Measurements from ENCODE around the gene RBM19. TPM values are rescaled to one million over a fixed set of nuclear protein-coding genes. Genes with fewer than 3 reads are reported as not detected.

The RBM19 gene
- total and polyA plus RNA-seq, 9 donors, result 11.6 to 44.0 (median 33.9) TPM

DNA sequence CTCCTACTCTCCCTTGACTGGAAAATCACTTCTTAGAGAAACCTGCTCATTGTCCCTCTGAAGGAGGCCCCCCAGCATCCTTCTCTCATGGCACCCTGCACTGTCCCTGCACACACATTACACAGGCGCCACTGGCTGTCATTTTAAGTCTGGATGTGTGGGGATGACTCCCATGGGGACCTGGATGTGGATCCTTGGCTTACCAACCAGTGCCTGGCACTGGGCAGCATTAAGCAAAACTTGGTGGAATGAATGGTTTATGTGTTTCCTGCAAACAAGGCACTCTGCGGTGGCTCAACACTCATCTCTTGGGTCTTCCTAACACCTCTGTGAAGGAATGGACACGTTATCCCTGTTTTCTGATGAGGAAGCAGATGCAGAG lies 162.4 kb downstream of the RBM19 start:
- Histone ChIP-seq H3K4me3 (no peak overlapping the region), H3K27me3 (no peaks in the 10 kb centered on the region), H3K9me3 (no peaks in the 10 kb centered on the region), H3K4me1 (ENCODE audit: insufficient read depth) (no peaks in the 10 kb centered on the region), H3K27ac (no peak overlapping the region), H3K36me3 (no peaks in the 10 kb centered on the region)
- no peak for DNase-seq
- TF ChIP-seq POLR2A (IDR thresholded peaks at IDR 0.05) (no peak), EP300 (IDR thresholded peaks at IDR 0.05) (no peak)
- TF ChIP-seq, protein P1, sequence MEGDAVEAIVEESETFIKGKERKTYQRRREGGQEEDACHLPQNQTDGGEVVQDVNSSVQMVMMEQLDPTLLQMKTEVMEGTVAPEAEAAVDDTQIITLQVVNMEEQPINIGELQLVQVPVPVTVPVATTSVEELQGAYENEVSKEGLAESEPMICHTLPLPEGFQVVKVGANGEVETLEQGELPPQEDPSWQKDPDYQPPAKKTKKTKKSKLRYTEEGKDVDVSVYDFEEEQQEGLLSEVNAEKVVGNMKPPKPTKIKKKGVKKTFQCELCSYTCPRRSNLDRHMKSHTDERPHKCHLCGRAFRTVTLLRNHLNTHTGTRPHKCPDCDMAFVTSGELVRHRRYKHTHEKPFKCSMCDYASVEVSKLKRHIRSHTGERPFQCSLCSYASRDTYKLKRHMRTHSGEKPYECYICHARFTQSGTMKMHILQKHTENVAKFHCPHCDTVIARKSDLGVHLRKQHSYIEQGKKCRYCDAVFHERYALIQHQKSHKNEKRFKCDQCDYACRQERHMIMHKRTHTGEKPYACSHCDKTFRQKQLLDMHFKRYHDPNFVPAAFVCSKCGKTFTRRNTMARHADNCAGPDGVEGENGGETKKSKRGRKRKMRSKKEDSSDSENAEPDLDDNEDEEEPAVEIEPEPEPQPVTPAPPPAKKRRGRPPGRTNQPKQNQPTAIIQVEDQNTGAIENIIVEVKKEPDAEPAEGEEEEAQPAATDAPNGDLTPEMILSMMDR (IDR thresholded peaks at IDR 0.05), result no peak
- intact Hi-C loops (cut with DNase I), result no loop called here
- WGBS, 3 donors, result 86 to 95% (median 89%) methylated on average over 3 of the region's 3 CpGs

DNA sequence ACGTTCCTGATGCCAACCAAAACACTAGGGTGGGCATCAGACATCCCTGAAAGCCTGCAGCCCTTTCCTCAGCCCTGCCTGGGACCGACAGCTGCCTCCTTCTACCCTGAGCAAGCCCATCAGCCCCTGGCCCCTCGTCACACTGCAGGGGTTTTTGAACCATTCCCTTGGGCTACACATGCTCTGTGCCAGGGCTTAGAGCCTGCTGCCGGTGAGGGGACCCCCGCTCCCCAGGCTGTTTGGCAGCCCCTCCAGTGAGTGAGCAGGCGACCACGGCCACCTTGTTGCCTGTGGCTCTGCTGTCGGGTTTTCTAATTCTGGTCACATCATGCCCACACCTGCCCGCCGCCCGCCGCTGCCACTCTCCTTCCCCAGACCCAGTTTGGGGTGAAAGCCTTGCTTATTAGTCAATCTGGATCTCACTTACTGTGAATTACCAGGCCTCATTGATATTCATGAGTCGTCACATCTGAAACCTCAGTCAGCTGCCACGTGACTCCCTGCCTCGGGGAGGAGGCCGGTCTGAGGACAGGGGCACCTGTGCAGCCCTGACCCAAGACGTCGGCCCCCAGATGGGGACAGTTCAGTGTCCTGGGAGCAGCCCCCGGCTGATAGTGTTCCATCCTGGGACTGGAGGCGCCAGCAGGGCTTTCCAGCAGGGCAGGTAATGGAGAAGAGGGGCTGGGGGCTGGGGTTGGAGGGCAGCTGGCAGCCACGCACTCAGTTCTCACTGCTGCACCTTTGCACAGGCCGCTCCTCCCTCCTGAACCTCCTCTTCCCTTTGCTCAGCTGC lies 163.0 kb downstream of the RBM19 start:
- Histone ChIP-seq H3K4me3 (no peak overlapping the region), H3K4me1 (ENCODE audit: insufficient read depth) (no peaks in the 10 kb centered on the region), H3K27ac (no peak overlapping the region), H3K36me3 (no peaks in the 10 kb centered on the region), H3K9me3 (no peaks in the 10 kb centered on the region), H3K27me3 (no peaks in the 10 kb centered on the region)
- DNase-seq, result no peak
- TF ChIP-seq EP300 (IDR thresholded peaks at IDR 0.05) (no peak), POLR2A (IDR thresholded peaks at IDR 0.05) (no peak)
- TF ChIP-seq, protein P1 (IDR thresholded peaks at IDR 0.05), result no peak
- WGBS, 3 donors, result 63 to 70% (median 66%) methylated on average over 22 of the region's 22 CpGs
- intact Hi-C loops (cut with DNase I), result no loop called here

DNA sequence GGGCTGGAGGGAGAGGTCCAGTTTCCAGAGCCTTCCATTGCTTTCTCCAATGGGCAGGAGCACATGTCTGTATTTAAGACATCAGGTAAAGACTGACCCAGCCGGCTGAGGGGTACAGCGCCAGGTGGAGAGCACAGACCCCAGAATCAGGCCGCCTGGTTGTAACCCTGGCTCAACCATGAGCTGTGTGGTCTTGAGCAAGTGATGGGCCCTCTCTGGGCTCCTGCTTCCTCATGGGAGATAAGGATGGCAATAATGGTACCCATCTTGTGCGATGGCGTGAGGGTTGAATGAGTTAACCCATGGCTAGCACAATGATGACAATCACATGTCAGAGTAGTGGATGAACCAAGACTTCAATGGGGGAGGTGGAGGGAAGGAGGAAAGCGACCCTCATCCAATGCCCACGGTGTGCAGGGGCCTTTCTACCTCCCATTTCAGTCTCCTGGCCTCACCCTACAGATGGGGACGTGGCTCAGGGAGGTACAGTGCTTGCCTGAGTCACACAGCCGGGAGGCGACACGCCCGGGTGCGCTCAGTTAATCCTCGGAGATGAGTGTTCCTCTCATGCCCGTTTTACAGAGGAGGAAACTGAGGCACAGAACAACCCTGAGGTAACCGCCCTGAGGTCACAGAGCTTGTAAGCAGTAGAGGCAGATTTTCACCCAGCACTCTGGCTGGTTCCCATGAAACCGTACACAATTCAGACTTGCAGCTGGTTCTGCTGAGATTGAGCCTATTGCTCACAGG lies 163.9 kb downstream of the RBM19 start:
- Histone ChIP-seq H3K4me1 (ENCODE audit: insufficient read depth) (no peaks in the 10 kb centered on the region), H3K27me3 (no peaks in the 10 kb centered on the region), H3K27ac (no peak overlapping the region), H3K4me3 (no peak overlapping the region), H3K9me3 (no peaks in the 10 kb centered on the region), H3K36me3 (no peaks in the 10 kb centered on the region)
- no peak for DNase-seq
- no peak for TF ChIP-seq POLR2A (IDR thresholded peaks at IDR 0.05)
- TF ChIP-seq EP300 (IDR thresholded peaks at IDR 0.05), result no peak
- TF ChIP-seq, protein P1 (IDR thresholded peaks at IDR 0.05), result no peak
- intact Hi-C loops (cut with DNase I), result no loop called here
- WGBS, 3 donors, result 84 to 90% (median 86%) methylated on average over 17 of the region's 17 CpGs

- Histone ChIP-seq H3K36me3 (no peaks in the 10 kb centered on the region), H3K4me3 (no peak overlapping the region), H3K27ac (no peak overlapping the region), H3K27me3 (no peaks in the 10 kb centered on the region), H3K9me3 (no peaks in the 10 kb centered on the region), H3K4me1 (ENCODE audit: insufficient read depth) (no peaks in the 10 kb centered on the region)
- intact Hi-C loops (cut with DNase I), result no loop called here
- no peak for DNase-seq
- WGBS, 3 donors, result 87 to 89% (median 88%) methylated on average over 12 of the region's 12 CpGs
- TF ChIP-seq, protein P1 (IDR thresholded peaks at IDR 0.05), result no peak
- no peak for TF ChIP-seq POLR2A (IDR thresholded peaks at IDR 0.05)
- no peak for TF ChIP-seq EP300 (IDR thresholded peaks at IDR 0.05)
Observed at GRCh38 chr12:113800201-113800600, 165.9 kb downstream of the RBM19 start.
